GM18526 (cell line): ENCODE results near the gene CCL17.

Source experiments
- POLR2A ChIP-seq: IDR thresholded peaks from 3 replicates; pipeline ENCODE4 v1.6.1; 2011; ENCODE audit not compliant: insufficient read length; ENCODE audit errors: extremely low read depth

CCL17 gene

GRCh38 chr16:57403965-57404817 lies at the start of gene CCL17:
Gene CCL17 (plus strand): TSS chr16:57404767. CDS start chr16:57413933, 9,166 bp downstream.
- TF ChIP-seq POLR2A: no peak

GRCh38 chr16:57355898-57356414 lies 48.6 kb upstream of the CCL17 start:
- no peak for TF ChIP-seq POLR2A

GRCh38 chr16:57356547-57356946 lies 48.0 kb upstream of the CCL17 start:
- no peak for TF ChIP-seq POLR2A

GRCh38 chr16:57357330-57358085 lies 47.1 kb upstream of the CCL17 start:
- TF ChIP-seq POLR2A: no peak

- TF ChIP-seq POLR2A: no peak
Observed at GRCh38 chr16:57358086-57358420, 46.5 kb upstream of the CCL17 start.

- peak; percentile 47 for TF ChIP-seq POLR2A
Observed at GRCh38 chr16:57358527-57359095, 46.0 kb upstream of the CCL17 start, which contains the start of gene CCL22. Gene CCL22 (plus strand): TSS chr16:57358783. CDS start chr16:57358817, 34 bp downstream.

- no peak for TF ChIP-seq POLR2A
Observed at GRCh38 chr16:57360321-57360935, 44.1 kb upstream of the CCL17 start.

GRCh38 chr16:57361404-57361803 lies 43.2 kb upstream of the CCL17 start:
- TF ChIP-seq POLR2A: no peak

- no peak for TF ChIP-seq POLR2A
Observed at GRCh38 chr16:57364143-57364542, 40.4 kb upstream of the CCL17 start.

- TF ChIP-seq POLR2A: no peak
Observed at GRCh38 chr16:57366544-57367040, 38.0 kb upstream of the CCL17 start.

GRCh38 chr16:57367116-57367752 lies 37.3 kb upstream of the CCL17 start:
- no peak for TF ChIP-seq POLR2A

GRCh38 chr16:57371494-57372371 lies 32.8 kb upstream of the CCL17 start:
- no peak for TF ChIP-seq POLR2A

- no peak for TF ChIP-seq POLR2A
Observed at GRCh38 chr16:57372372-57373116, 32.0 kb upstream of the CCL17 start, which contains the start of gene CX3CL1. Gene CX3CL1 (plus strand): TSS chr16:57372490. CDS start chr16:57372569, 79 bp downstream.
